ENCODE data around the gene PAIP2B.

- no peak for TF ChIP-seq CTCF (IDR thresholded peaks at IDR 0.05)
- no peak for TF ChIP-seq ZFX (IDR thresholded peaks at IDR 0.05; ENCODE audit: borderline replicate concordance)
Observed at GRCh38 chr2:71224935-71225334, 2.0 kb downstream of the PAIP2B start.

Measured in 22Rv1 (cell line).